GM23338 (cell line): ENCODE measurements around the gene DNAH6.

ENCODE experiments used
- CREB1 ChIP-seq: fragments of 250-450 bp; sonication (Bioruptor Pico); IDR thresholded peaks from 2 replicates; pipeline ENCODE4 v1.5.0; 2020; ENCODE audit warnings: low read depth, mild to moderate bottlenecking, moderate library complexity
- EZH2phosphoT487 ChIP-seq: fragments of 200-600 bp; sonication (generic); IDR thresholded peaks from one replicate; pipeline ENCODE4 v1.8.1; 2018; ENCODE audit warnings: antibody characterized with exemption; ENCODE audit not compliant: unreplicated experiment
- NANOG ChIP-seq: IDR thresholded peaks from 2 replicates; pipeline ENCODE4 v1.6.1; 2016; ENCODE audit warnings: antibody characterized with exemption, borderline replicate concordance
- POLR2AphosphoS5 ChIP-seq: IDR thresholded peaks from 2 replicates; pipeline ENCODE4 v1.6.1; 2016; ENCODE audit warnings: antibody characterized with exemption, low read depth
- TF ChIP-seq, protein P1 (sequence below), 2 experiments: fragments of 200-600 bp in 1 of 2; sonication (generic) in 1 of 2; conservative IDR thresholded peaks; 2 replicates each; pipeline versions ENCODE4 v1.5.1 to v1.6.1; 2016 to 2017; ENCODE audit warnings: antibody characterized with exemption in 2 of 2, low read depth in 2 of 2, mild to moderate bottlenecking in 2 of 2, moderate library complexity in 1 of 2
- TF ChIP-seq, protein P2 (sequence below): IDR thresholded peaks from one replicate; pipeline ENCODE4 v1.6.1; 2018; ENCODE audit warnings: antibody characterized with exemption; ENCODE audit not compliant: unreplicated experiment

DNA sequence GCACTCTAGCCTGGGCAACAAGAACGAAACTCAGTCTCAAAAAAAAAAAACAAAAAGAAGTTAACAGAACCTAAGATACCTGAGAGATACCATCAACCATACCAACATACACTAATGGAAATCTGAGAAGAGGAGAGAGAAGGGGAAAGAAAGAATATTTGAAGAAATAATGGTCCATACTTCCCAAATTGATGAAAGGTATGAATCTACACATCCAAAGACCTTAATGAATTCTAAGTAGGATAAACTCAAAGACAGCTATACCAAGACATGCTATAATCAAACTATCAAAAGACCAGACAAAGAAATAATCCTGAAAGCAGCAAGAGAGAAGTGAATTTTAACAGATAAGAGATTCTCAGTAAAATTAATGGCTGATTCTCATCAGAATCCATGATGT is 255.0 kb downstream of the DNAH6 start:
- TF ChIP-seq EZH2phosphoT487 (no peak), CREB1 (CRISPR knock-in tag) (no peak), POLR2AphosphoS5 (no peak), NANOG (no peak)
- TF ChIP-seq, protein P1, sequence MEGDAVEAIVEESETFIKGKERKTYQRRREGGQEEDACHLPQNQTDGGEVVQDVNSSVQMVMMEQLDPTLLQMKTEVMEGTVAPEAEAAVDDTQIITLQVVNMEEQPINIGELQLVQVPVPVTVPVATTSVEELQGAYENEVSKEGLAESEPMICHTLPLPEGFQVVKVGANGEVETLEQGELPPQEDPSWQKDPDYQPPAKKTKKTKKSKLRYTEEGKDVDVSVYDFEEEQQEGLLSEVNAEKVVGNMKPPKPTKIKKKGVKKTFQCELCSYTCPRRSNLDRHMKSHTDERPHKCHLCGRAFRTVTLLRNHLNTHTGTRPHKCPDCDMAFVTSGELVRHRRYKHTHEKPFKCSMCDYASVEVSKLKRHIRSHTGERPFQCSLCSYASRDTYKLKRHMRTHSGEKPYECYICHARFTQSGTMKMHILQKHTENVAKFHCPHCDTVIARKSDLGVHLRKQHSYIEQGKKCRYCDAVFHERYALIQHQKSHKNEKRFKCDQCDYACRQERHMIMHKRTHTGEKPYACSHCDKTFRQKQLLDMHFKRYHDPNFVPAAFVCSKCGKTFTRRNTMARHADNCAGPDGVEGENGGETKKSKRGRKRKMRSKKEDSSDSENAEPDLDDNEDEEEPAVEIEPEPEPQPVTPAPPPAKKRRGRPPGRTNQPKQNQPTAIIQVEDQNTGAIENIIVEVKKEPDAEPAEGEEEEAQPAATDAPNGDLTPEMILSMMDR (conservative IDR thresholded peaks at IDR 0.05; ENCODE audit: low read depth in 2 of 2), result no peak
- TF ChIP-seq, protein P2, sequence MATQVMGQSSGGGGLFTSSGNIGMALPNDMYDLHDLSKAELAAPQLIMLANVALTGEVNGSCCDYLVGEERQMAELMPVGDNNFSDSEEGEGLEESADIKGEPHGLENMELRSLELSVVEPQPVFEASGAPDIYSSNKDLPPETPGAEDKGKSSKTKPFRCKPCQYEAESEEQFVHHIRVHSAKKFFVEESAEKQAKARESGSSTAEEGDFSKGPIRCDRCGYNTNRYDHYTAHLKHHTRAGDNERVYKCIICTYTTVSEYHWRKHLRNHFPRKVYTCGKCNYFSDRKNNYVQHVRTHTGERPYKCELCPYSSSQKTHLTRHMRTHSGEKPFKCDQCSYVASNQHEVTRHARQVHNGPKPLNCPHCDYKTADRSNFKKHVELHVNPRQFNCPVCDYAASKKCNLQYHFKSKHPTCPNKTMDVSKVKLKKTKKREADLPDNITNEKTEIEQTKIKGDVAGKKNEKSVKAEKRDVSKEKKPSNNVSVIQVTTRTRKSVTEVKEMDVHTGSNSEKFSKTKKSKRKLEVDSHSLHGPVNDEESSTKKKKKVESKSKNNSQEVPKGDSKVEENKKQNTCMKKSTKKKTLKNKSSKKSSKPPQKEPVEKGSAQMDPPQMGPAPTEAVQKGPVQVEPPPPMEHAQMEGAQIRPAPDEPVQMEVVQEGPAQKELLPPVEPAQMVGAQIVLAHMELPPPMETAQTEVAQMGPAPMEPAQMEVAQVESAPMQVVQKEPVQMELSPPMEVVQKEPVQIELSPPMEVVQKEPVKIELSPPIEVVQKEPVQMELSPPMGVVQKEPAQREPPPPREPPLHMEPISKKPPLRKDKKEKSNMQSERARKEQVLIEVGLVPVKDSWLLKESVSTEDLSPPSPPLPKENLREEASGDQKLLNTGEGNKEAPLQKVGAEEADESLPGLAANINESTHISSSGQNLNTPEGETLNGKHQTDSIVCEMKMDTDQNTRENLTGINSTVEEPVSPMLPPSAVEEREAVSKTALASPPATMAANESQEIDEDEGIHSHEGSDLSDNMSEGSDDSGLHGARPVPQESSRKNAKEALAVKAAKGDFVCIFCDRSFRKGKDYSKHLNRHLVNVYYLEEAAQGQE, result no peak
